IMR-90 (cell line): ENCODE data around the gene METTL1. TPM values are rescaled to one million over a fixed set of nuclear protein-coding genes. Genes with fewer than 3 reads are reported as not detected.

Source experiments
- ATAC-seq: fragments of 200-7000 bp; cut with Tn5 transposase; 2 replicates; pipeline ENCODE4 v1.9.1; 2020; ENCODE audit warnings: low read depth, mild to moderate bottlenecking, moderate library complexity
- BruUV-seq: library from RNA; stranded (reverse); fragments of 400-500 nt; replicated peaks from 2 replicates; lab custom pipeline; 2021; lab: Mats Ljungman, UMichigan
- CTCF ChIA-PET: fragments of 300-600 bp; formaldehyde crosslinking; extraction: SDS; loops from one replicate; lab custom pipeline; 2021; ENCODE audit warnings: antibody characterized with exemption; lab: Yijun Ruan, JAX
- POLR2A ChIA-PET: fragments of 300-600 bp; sonication (Branson Sonifier 250); formaldehyde crosslinking; loops from one replicate; lab custom pipeline; 2022; ENCODE audit warnings: antibody characterized with exemption; ENCODE audit not compliant: unreplicated experiment; lab: Charles Lee
- DNase-seq: peaks from one replicate; pipeline ENCODE4 v3.0.0; 2013
- H2AFZ ChIP-seq: replicated peaks from 2 replicates; pipeline ENCODE3; 2013; ENCODE audit warnings: low read length, mild to moderate bottlenecking; ENCODE audit not compliant: poor library complexity
- H2AK5ac ChIP-seq: 2 replicates; pipeline ENCODE4 v1.6.1; 2013; ENCODE audit warnings: low read depth, low read length, inconsistent platforms
- H2AK9ac ChIP-seq: replicated peaks from 2 replicates; pipeline ENCODE3; 2013; ENCODE audit warnings: mild to moderate bottlenecking, low read depth, low read length, moderate library complexity; ENCODE audit not compliant: poor library complexity
- H2BK120ac ChIP-seq: 2 replicates; pipeline ENCODE4 v1.6.1; 2013; ENCODE audit warnings: low read depth, low read length, inconsistent platforms
- H2BK15ac ChIP-seq: 3 replicates; pipeline ENCODE4 v1.6.1; 2013; ENCODE audit warnings: low read depth, low read length, inconsistent platforms
- H2BK20ac ChIP-seq: 2 replicates; pipeline ENCODE4 v1.6.1; 2013; ENCODE audit warnings: low read depth, mild to moderate bottlenecking, inconsistent platforms, low read length, moderate library complexity
- H2BK5ac ChIP-seq: 2 replicates; pipeline ENCODE4 v1.6.1; 2013; ENCODE audit warnings: mild to moderate bottlenecking, low read depth, low read length, inconsistent platforms; ENCODE audit not compliant: poor library complexity, severe bottlenecking
- H3K14ac ChIP-seq: replicated peaks from 2 replicates; pipeline ENCODE4 v1.6.1; 2013; ENCODE audit warnings: low read depth, low read length, inconsistent platforms
- H3K18ac ChIP-seq: 2 replicates; pipeline ENCODE4 v1.6.1; 2013; ENCODE audit warnings: low read depth, low read length, control low read depth
- H3K23ac ChIP-seq: 2 replicates; pipeline ENCODE4 v1.6.1; 2013; ENCODE audit warnings: low read depth, low read length, inconsistent platforms
- H3K27ac ChIP-seq: 2 replicates; pipeline ENCODE4 v1.5.1; 2013; ENCODE audit warnings: mild to moderate bottlenecking, control low read depth, low read length; ENCODE audit not compliant: insufficient read depth
- H3K27me3 ChIP-seq: 2 replicates; pipeline ENCODE4 v1.6.1; 2013; ENCODE audit warnings: low read length; ENCODE audit not compliant: control insufficient read depth, insufficient read depth
- H3K36me3 ChIP-seq: 2 replicates; pipeline ENCODE4 v1.6.1; 2013; ENCODE audit warnings: low read length, mixed read lengths; ENCODE audit not compliant: control insufficient read depth, insufficient read depth
- H3K4ac ChIP-seq: 2 replicates; pipeline ENCODE4 v1.6.1; 2013; ENCODE audit warnings: low read depth, low read length, inconsistent platforms
- H3K4me1 ChIP-seq: 2 replicates; pipeline ENCODE4 v1.6.1; 2013; ENCODE audit warnings: low read length, mixed read lengths; ENCODE audit not compliant: control insufficient read depth, insufficient read depth
- H3K4me2 ChIP-seq: 2 replicates; pipeline ENCODE4 v1.6.1; 2013; ENCODE audit warnings: low read depth, mild to moderate bottlenecking, control low read depth, low read length, moderate library complexity
- H3K4me3 ChIP-seq: 2 replicates; pipeline ENCODE4 v1.5.1; 2013; ENCODE audit warnings: low read depth, mild to moderate bottlenecking, control low read depth, low read length, moderate library complexity; ENCODE audit not compliant: insufficient read depth
- H3K56ac ChIP-seq: 2 replicates; pipeline ENCODE4 v1.6.1; 2013; ENCODE audit warnings: low read length, inconsistent platforms; ENCODE audit not compliant: insufficient read depth; ENCODE audit errors: extremely low read depth
- H3K79me1 ChIP-seq, 2 experiments: 2 replicates each; pipeline ENCODE4 v1.6.1; 2013; ENCODE audit warnings: low read length in 2 of 2, inconsistent platforms in 1 of 2, low read depth in 1 of 2
- H3K9ac ChIP-seq: 2 replicates; pipeline ENCODE4 v1.6.1; 2013; ENCODE audit warnings: low read depth, low read length, control low read depth
- H3K9me1 ChIP-seq: 2 replicates; pipeline ENCODE4 v1.6.1; 2013; ENCODE audit warnings: low read length, inconsistent platforms; ENCODE audit not compliant: insufficient read depth
- H3K9me3 ChIP-seq: 2 replicates; pipeline ENCODE4 v1.6.1; 2013; ENCODE audit warnings: low read length; ENCODE audit not compliant: control insufficient read depth, insufficient read depth
- H4K20me1 ChIP-seq: 2 replicates; pipeline ENCODE4 v1.6.1; 2013; ENCODE audit warnings: low read length, inconsistent platforms; ENCODE audit not compliant: insufficient read depth
- H4K5ac ChIP-seq: 2 replicates; pipeline ENCODE4 v1.6.1; 2013; ENCODE audit warnings: mild to moderate bottlenecking, low read depth, low read length, control low read depth
- H4K8ac ChIP-seq, 2 experiments: 2 replicates each; pipeline ENCODE4 v1.6.1; 2013; ENCODE audit warnings: low read depth in 2 of 2, low read length in 2 of 2, control low read depth in 1 of 2, inconsistent platforms in 1 of 2
- H4K91ac ChIP-seq: 2 replicates; pipeline ENCODE4 v1.6.1; 2013; ENCODE audit warnings: low read depth, low read length, inconsistent platforms; ENCODE audit not compliant: insufficient read depth
- BHLHE40 ChIP-seq: fragments of 150-350 bp; IDR thresholded peaks from 2 replicates; pipeline ENCODE4 v1.6.1; 2016; ENCODE audit warnings: mild to moderate bottlenecking, low read depth, low read length
- CHD1 ChIP-seq: IDR thresholded peaks from 2 replicates; pipeline ENCODE4 v1.6.1; 2012; ENCODE audit warnings: low read depth, low read length, improper control_type of control experiment
- MAZ ChIP-seq: IDR thresholded peaks from 2 replicates; pipeline ENCODE4 v1.6.1; 2012; ENCODE audit warnings: low read depth, mild to moderate bottlenecking, low read length, improper control_type of control experiment, moderate library complexity, borderline replicate concordance
- RCOR1 ChIP-seq: IDR thresholded peaks from 2 replicates; pipeline ENCODE4 v1.6.1; 2012; ENCODE audit warnings: mild to moderate bottlenecking, low read length, improper control_type of control experiment; ENCODE audit not compliant: insufficient replicate concordance
- SMC3 ChIP-seq: fragments of 150-350 bp; IDR thresholded peaks from 2 replicates; pipeline ENCODE4 v1.6.1; 2016; ENCODE audit warnings: low read depth, mild to moderate bottlenecking, antibody characterized with exemption, low read length, moderate library complexity
- WGBS, 2 experiments: methylation state at CpG; one replicate each; pipeline versions ENCODE4 v1.1.5 to v1.1.7; 2013; ENCODE audit warnings: missing lambda C conversion rate in 2 of 2; ENCODE audit not compliant: insufficient read length in 1 of 2; ENCODE audit errors: extremely low coverage in 2 of 2; 5-methylcytosine and 5-hydroxymethylcytosine counted together
- dilution Hi-C: fragments of 300-500 bp; cut with HindIII; formaldehyde crosslinking; loops from one replicate; pipeline ENCODE4 v1.14.3; 2018; ENCODE audit warnings: low sequenced_read_pairs; ENCODE audit not compliant: unreplicated experiment
- in situ Hi-C: fragments of 300-500 bp; cut with MboI; formaldehyde crosslinking; loops from 3 replicates; pipeline ENCODE4 v1.14.3; 2019; ENCODE audit warnings: low sequenced_read_pairs, inconsistent platforms, mixed read lengths
- intact Hi-C: fragments of 100-400 bp; cut with micrococcal nuclease; formaldehyde crosslinking; loops from 2 replicates; pipeline ENCODE4 v1.10.0; 2022
- polyA plus RNA-seq, 3 experiments: library from polyadenylated mRNA; depleted of rRNA; stranded (reverse); fragments of >200 nt; gene quantifications; 2 replicates each; pipeline ENCODE4 v1.2.3, GENCODE V29; 2012; ENCODE audit warnings: low replicate concordance in 1 of 3
- total RNA-seq: library from RNA; depleted of rRNA; stranded (reverse); fragments of >200 nt; gene quantifications from 2 replicates; pipeline ENCODE4 v1.2.3, GENCODE V29; 2012

METTL1 gene
- total and polyA plus RNA-seq, 2 of the 4 experiments (the other 2 are of a cell fraction): 12.4 to 27.5 TPM

DNA sequence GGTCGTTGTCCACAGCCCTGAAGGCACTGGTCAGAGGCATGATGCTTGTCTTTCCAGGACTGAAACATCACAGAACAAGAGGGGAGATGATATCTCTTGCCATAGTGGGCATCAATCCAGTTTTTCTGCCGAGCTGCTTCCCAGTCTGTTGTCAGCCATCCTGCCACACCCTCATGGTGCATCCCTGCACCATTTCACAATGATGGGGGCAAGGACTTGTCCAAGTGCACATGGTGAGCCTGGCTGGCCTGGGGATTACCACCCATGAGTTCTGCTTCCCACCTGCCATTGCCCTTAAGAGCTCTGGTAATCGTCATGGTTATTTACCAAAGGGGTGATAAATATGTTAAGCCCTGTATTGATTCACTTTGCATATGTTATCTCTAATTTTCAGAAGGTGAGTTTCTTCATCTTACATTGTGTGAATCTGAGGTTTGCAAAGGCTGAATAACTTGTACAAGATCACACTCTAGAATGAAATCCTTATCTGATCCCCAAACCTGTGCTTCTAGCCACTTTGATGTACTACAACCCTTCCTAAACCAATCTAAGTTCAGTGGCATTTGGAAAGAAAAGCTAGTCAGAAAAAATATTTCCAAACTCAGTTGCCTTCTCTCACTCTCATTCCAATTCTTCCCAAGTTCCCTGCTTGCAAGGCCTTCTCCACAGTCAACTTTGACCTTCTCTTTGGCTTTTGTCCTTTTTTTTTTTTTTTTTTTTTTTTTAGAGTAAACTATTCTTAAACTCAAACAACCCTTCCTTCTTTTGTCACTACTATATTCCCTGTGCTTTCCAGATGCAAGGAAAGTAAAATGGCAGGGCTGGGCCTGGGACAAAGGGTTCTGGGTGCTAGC lies 44.3 kb upstream of the METTL1 start:
- no peak overlapping the region for H2AK9ac ChIP-seq
- H4K5ac ChIP-seq: no peak overlapping the region
- dilution Hi-C loops: no loop called here
- no peaks in the 10 kb centered on the region for H3K27me3 ChIP-seq
- no peak overlapping the region for H4K91ac ChIP-seq
- no peak overlapping the region for H3K9ac ChIP-seq
- no peak overlapping the region for H2BK5ac ChIP-seq
- ChIA-PET CTCF (interaction anchor here (1.2 kb wide), 1 partner anchor 13 kb away, joined by 3 read pairs; no protein-coding TSS in a partner anchor), POLR2A (no interaction called here)
- no peak overlapping the region for H3K4ac ChIP-seq
- no peak overlapping the region for H3K23ac ChIP-seq
- no peak overlapping the region for H3K4me3 ChIP-seq
- H4K8ac ChIP-seq: no peak overlapping the region
- DNase-seq (no peak), ATAC-seq (no peak)
- H2AFZ ChIP-seq: no peak overlapping the region
- no peak overlapping the region for H3K18ac ChIP-seq
- no peak overlapping the region for H2BK20ac ChIP-seq
- no TSS peak for BruUV-seq
- in situ Hi-C loops: no loop called here
- H2BK120ac ChIP-seq: no peak overlapping the region
- TF ChIP-seq BHLHE40 (no peak), MAZ (no peak), SMC3 (no peak), CHD1 (no peak), RCOR1 (no peak)
- no peak overlapping the region for H3K27ac ChIP-seq
- no peaks in the 10 kb centered on the region; the same call in 1 of the 2 replicates for H3K4me1 ChIP-seq
- H3K14ac ChIP-seq: no peak overlapping the region
- H3K79me1 ChIP-seq: peaks cover 0 to 13% of the 10 kb centered on the region in 2 experiments; a peak in 2 of 4 replicates
- H3K56ac ChIP-seq: no peak overlapping the region
- intact Hi-C loops: no loop called here
- peaks cover 37% of the 10 kb centered on the region for H3K36me3 ChIP-seq
- peaks cover 12% of the 10 kb centered on the region for H3K9me1 ChIP-seq
- H2AK5ac ChIP-seq: no peak overlapping the region; the same call in 1 of the 2 replicates
- H2BK15ac ChIP-seq: no peak overlapping the region
- no peaks in the 10 kb centered on the region for H3K9me3 ChIP-seq
- WGBS, 2 experiments: no CpG with 5 or more reads among the region's 3 CpGs
- no peak overlapping the region for H3K4me2 ChIP-seq
- no peaks in the 10 kb centered on the region; the same call in 1 of the 2 replicates for H4K20me1 ChIP-seq
